Colon (tissue), 2 donors: ENCODE results near the gene CORO2B.
"Not testable (repeated sequence)": the region's sequence is repeated elsewhere in the genome, so short reads cannot be mapped to it uniquely, and the experiment has no call there.

Source experiments
- FAIRE-seq: peaks from 2 replicates; lab custom pipeline; 2012; peaks lifted over from hg19 to GRCh38; lab: Jason Lieb, UNC
- donor health status: control.
- donor health status: control.

The CORO2B gene

DNA sequence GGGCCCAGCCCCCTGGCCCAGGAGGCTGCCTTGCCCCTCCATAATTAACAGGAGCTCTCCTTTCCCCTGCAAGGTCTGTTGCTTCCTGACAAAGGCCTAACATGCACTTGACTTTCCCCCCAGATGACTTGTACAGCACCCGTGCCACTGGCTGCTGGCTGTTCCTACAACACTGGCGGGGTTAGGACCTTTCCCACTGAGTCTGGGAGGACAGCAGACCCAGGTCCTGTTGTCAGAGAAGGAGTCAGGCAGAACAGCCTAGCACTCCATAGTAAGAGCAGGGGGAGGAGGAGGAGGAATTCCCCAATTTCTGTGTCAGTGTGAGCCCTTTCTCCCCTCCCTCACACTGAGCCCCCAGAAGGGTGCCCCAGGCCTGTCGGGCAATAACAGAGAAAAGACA is 99.2 kb downstream of the CORO2B start:
- FAIRE-seq = no peak

- FAIRE-seq = no peak
These were observed 100.0 kb downstream of the CORO2B start for GRCh38 chr15:68678746-68679145.

DNA sequence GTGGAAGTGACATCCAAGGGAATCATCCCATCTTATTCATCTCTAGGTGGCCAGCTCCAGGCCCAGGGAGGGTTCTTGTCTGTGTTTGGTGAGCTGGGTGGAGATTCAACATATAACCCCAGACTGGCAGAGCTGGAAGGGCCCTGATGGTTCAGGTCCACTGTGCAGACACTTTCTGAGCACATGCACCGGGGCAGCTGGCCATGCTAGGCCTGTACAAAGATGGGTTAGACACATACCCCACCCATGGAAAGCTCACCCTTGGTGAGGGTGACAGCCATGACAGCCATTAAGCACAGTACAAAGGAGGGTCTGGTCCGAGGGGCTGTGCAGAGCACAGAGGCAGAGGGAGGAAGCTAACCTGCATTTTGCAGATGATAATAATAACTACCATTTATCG is 100.4 kb downstream of the CORO2B start:
- FAIRE-seq = no peak

- FAIRE-seq = no peak
These were observed 101.2 kb downstream of the CORO2B start for GRCh38 chr15:68679961-68680371.

DNA sequence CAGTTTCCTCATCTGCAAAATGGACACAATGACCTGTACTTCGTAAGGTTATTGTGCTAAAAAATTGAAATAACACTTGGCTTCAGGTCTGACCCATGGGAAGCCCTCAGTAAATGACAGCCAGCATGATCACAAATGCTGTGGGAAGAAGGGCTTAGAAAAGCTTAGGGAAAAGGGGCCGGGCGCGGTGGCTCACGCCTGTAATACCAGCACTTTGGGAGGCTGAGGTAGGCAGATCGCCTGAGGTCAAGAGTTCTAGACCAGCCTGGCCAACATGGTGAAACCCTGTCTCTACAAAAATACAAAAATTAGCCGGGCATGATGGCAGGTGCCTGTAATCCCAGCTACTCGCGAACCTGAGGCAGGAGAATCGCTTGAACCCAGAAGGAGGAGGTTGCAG is 102.0 kb downstream of the CORO2B start:
- not testable (repeated sequence) for FAIRE-seq

GRCh38 chr15:68681836-68682235 is 103.0 kb downstream of the CORO2B start:
- FAIRE-seq = no peak

DNA sequence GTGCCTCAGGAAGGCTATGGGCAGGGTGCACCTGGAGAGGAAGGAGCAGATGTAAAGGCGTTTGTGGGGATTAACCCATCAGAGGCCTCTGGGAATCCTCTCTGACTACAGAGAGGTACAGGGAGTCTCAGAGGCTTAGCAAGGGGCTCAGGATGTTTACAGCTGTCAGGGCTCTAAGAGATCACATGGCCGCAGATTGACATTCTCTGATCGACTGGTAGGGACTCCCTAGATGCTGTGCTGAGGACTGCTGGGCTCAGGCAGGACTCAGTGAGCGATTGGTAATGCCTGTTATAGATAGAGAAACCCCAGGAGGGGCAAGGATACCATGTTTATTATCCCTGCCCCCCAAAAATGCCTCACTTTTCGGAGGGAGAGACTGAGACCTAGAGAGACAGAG is 103.5 kb downstream of the CORO2B start:
- no peak for FAIRE-seq

DNA sequence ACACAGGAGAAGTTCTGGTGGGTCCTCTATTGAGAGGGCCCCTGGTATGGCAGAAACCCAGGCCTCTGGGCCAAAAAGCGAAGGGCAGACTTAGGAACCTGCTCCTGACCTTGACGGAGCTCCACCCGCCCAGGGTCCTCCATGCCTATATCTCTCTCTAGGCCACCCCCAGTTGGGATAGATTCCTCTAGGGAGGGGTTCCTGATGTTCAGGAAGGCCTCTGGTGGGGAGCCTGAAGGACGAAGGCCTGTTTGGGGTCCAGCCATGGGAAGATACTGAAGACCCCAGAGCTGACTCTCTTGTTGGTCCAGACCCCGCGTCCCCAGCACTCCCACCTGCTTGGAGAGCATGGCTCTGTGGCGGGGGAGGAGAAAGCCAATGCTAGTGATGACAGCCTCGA is 104.2 kb downstream of the CORO2B start:
- no peak for FAIRE-seq

DNA sequence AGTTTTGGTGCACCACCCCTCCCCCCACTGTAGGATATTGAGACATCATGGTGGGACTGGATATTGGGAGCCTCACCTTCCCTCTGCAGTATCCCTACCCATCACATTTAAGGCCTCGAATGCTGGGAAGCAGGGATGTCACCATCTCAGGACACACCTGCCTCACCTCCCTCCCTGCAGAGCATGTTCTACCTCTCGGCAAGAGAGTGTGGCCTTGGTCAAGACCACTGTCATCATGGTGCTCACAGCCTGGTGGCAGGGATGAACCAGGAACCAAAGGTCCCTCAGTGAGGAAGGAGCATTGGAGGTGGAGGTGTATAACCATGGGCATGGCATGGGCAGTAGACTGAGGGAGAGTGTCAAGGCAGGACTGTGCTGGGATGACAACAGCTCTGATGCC is 104.8 kb downstream of the CORO2B start:
- FAIRE-seq = no peak

- FAIRE-seq = no peak
These were observed 105.7 kb downstream of the CORO2B start for GRCh38 chr15:68684476-68684875.

- FAIRE-seq = no peak
These were observed 108.4 kb downstream of the CORO2B start for GRCh38 chr15:68687136-68687735.

DNA sequence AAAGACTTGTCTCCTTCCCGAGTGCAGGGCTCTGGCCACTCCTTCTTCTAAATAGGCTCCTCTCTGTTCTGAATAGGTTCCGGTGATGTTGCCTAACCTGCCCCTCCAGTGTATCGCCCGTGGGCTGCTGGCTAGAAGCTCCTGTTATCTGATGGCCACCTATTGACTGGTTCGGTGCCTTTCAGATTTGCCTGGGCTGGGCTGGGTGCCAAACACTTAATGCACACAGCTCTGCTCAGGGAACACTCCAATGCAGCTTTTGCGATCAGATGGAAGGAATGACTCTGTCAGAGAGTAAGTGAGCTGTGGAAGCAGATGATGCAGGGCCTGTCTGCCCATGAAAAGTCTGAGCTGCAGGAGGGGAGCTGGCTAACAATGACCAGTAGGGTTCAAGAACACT is 112.9 kb downstream of the CORO2B start:
- no peak for FAIRE-seq

GRCh38 chr15:68693071-68693470 is 114.3 kb downstream of the CORO2B start:
- FAIRE-seq = no peak

GRCh38 chr15:68694111-68694510 is 115.3 kb downstream of the CORO2B start:
- no peak for FAIRE-seq

DNA sequence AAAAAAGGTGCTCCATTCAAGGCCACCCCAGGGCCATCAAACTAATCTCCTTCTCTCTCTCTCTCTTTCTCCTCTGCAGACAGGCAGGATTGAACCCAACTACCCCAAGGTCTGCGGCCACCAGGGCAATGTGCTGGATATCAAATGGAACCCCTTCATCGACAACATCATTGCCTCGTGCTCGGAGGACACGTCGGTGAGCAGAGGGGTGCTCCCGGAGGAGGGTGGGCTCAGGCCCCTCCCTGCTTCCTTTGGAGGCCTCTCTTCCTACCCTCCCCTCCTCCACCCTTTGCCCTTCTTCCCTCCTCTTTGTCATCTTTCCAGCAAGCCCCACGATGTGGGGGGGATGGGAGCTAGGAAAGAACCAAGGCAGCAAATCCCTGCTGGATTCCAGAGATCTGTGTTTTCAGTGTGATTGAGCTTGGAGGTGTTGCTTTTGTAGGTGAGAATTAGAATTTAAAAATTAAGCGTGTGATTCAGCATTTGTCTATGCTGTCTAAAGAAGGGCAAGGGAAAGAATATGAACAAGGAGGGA is 116.3 kb downstream of the CORO2B start:
- no peak for FAIRE-seq

DNA sequence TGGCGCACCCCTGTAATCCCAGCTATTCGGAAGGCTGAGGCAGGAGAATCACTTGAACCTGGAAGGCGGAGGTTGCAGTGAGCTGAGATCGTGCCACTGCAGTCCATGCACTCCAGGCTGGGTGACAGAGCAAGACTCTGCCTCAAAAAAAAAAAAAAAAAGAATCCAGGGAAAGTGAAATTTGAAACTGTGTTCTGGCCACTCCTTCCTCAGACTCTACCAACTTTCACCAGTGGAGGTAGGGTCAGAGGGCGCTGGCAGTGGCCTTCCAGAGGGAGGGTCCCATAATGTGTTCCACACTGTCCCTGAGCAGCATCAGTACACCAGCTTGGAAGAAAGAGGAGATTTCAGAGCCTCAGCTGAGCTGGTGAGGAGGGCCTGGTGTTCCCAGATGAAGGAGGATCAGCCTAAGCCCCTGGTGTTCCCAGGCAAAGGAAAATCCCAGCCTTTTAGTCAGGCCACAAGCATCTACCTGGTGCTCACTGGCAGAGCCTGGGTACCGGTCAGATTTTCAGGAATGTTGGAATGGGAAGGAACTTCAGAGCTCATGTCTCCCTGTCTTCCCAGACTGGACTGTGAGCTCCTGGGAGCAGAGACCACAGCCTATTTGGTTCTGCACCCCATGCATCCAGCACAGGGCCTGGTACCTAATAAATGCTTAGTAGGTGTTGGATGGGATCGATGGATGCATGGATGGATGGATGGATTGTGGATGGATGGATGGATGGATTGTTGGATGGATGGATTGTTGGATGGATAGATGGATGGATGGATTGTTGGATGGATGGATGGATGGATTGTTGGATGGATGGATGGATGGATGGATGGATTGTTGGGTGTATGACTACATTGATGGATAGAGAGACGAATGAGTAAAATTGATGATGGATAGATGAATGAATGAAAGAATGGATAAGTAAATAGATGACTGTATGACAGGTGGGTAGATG is 117.9 kb downstream of the CORO2B start:
- no peak for FAIRE-seq

GRCh38 chr15:68697711-68698690 is 119.2 kb downstream of the CORO2B start:
- FAIRE-seq = no peak

GRCh38 chr15:68698708-68699107 is 119.9 kb downstream of the CORO2B start:
- FAIRE-seq = no peak

DNA sequence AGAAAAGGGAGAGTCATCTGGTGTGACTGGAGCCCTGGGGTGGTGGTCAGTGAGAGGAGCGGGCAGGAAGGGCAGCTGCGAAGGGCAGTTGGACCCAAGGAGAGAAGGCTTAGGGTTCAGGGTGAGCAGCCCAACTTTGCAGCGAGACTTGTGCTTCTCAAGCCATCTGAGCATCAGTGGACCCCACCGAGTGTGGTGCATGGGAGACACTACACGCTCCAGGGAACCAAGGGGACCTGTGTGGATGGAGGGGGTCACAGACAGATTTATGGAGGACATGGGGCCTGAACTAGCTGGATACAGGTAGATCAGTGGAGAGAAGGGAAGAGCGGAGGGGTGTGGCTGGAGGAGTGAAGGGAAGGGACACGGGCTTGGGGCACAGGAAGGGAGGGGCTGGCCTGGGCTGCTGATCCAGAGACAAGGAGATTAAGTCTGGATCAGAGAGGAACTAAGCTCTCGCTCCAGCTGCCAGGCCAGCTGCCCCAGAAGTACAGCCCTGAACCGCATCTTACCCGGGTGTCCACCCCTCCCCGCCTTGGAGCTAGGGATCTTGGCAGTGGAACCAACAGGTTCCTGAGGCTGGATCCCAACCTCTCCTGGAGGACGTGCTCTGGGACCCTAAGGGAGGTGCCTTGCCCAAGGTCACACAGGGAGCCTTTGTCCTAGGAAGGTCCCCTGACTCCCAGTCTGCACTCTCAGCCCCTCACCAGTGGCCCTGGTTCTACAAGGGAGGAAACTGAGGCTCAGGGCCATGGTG is 120.5 kb downstream of the CORO2B start:
- no peak for FAIRE-seq

DNA sequence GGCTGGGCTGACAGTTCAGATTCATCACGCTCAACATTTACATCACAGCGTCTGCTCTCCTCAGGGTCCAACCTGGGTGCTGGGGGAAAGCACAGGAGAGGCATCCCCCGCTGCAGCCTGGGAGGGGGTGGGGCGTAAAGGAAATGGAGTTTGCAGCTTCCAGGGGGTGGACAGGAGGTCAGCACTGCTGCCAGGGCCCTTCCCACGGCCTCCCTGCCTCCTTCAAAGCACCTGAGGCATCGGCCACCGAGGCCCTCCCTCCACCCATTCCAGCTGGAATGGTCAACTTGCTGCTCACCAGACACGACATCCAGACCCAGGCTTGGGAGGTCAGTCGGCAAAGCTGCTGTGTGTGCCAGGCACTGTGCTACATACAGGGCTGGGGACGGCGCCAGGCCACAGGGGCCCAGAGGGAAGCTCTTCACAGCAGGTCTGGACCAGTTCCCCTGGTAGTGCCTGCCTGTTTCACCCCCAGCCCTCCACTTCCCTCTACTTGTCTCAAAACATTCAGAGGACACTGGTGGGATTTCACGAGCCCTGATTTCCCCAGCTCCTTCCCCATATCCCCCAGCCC is 121.2 kb downstream of the CORO2B start:
- no peak for FAIRE-seq
